ENCODE data around the gene KCTD17.
"Not testable (repeated sequence)": the region's sequence is repeated elsewhere in the genome, so short reads cannot be mapped to it uniquely, and the experiment has no call there.

- TF ChIP-seq SP1 (IDR thresholded peaks at IDR 0.05); FOXM1 (IDR thresholded peaks at IDR 0.05; ENCODE audit: borderline replicate concordance); L3MBTL2 (conservative IDR thresholded peaks at IDR 0.05); BHLHE40 (IDR thresholded peaks at IDR 0.05; ENCODE audit: borderline replicate concordance); FOXK2 (IDR thresholded peaks at IDR 0.05); LEF1 (IDR thresholded peaks at IDR 0.05; ENCODE audit: borderline replicate concordance); SUZ12 (IDR thresholded peaks at IDR 0.05); ELF4 (IDR thresholded peaks at IDR 0.05); ARNT (IDR thresholded peaks at IDR 0.05); NFRKB (IDR thresholded peaks at IDR 0.05); FOXA1 (IDR thresholded peaks at IDR 0.05): not testable (repeated sequence)
- peak; percentile 96 for TF ChIP-seq PKNOX1 (IDR thresholded peaks at IDR 0.05)
- peak; percentile 78 for TF ChIP-seq CTBP1 (IDR thresholded peaks at IDR 0.05; ENCODE audit: borderline replicate concordance)
- TF ChIP-seq TARDBP (IDR thresholded peaks at IDR 0.05) = peak; percentile 81
Observed at GRCh38 chr22:37071850-37072592, 20.5 kb downstream of the KCTD17 start.

Data from HEK293T (cell line).